Lung (tissue), 12 donors: Measurements from ENCODE around the gene CMTM7. TPM values are rescaled to one million over a fixed set of nuclear protein-coding genes. Genes with fewer than 3 reads are reported as not detected.
A peak's percentile ranks its signal among the peaks of the same experiment; 100 is the strongest.

Experiments
- ATAC-seq: fragments of 200-7000 bp; cut with Tn5 transposase; one replicate; pipeline ENCODE4 v1.9.1; 2020; ENCODE audit warnings: moderate number of reproducible peaks; ENCODE audit not compliant: insufficient read depth, low FRiP score
- DNase-seq, 3 donors: peaks; one replicate each; pipeline ENCODE4 v3.0.0-alpha.2; 2013 to 2017
- H3K27ac ChIP-seq, 2 donors: one replicate each; pipeline ENCODE4 v1.5.1; 2013; ENCODE audit warnings: mild to moderate bottlenecking in 2 of 2, moderate library complexity in 2 of 2, control low read depth in 1 of 2, inconsistent platforms in 1 of 2, low read depth in 1 of 2, low read length in 1 of 2
- H3K27me3 ChIP-seq, 3 donors: one replicate each; pipeline ENCODE4 v1.5.1; 2013; ENCODE audit warnings: low read length in 2 of 3; ENCODE audit not compliant: control insufficient read depth in 3 of 3, insufficient read depth in 3 of 3
- H3K36me3 ChIP-seq, 4 donors: one replicate each; pipeline ENCODE4 v1.5.1; 2013; ENCODE audit warnings: low read length in 4 of 4, mild to moderate bottlenecking in 1 of 4, moderate library complexity in 1 of 4; ENCODE audit not compliant: control insufficient read depth in 4 of 4, insufficient read depth in 4 of 4
- H3K4me1 ChIP-seq, 5 donors: one replicate each; pipeline ENCODE4 v1.5.1; 2013; ENCODE audit warnings: low read length in 5 of 5, mild to moderate bottlenecking in 2 of 5, moderate library complexity in 1 of 5; ENCODE audit not compliant: control insufficient read depth in 5 of 5, insufficient read depth in 5 of 5
- H3K4me3 ChIP-seq: one replicate; pipeline ENCODE4 v1.5.1; 2013; ENCODE audit warnings: mild to moderate bottlenecking, control low read depth, moderate library complexity
- H3K9ac ChIP-seq, 2 donors: one replicate each; pipeline ENCODE4 v1.5.1; 2013; ENCODE audit warnings: low read length in 2 of 2, control low read depth in 1 of 2; ENCODE audit not compliant: insufficient read depth in 1 of 2
- H3K9me3 ChIP-seq, 4 donors: one replicate each; pipeline ENCODE4 v1.5.1; 2013; ENCODE audit warnings: low read length in 3 of 4, mild to moderate bottlenecking in 1 of 4, moderate library complexity in 1 of 4; ENCODE audit not compliant: control insufficient read depth in 4 of 4, insufficient read depth in 3 of 4
- CTCF ChIP-seq: IDR thresholded peaks from 2 replicates; pipeline ENCODE4 v1.5.1; 2012; ENCODE audit warnings: mild to moderate bottlenecking; ENCODE audit errors: control extremely low read depth, extremely low read depth
- WGBS, 2 donors: extraction: QIAGEN DNeasy Blood & Tissue Kit; methylation state at CpG; one replicate each; pipeline ENCODE4 v1.1.7; 2013; 5-methylcytosine and 5-hydroxymethylcytosine counted together
- polyA plus RNA-seq, 2 donors: library from polyadenylated mRNA; stranded (reverse); fragments of 200-250 nt; gene quantifications; one replicate each; pipeline ENCODE4 v1.2.1, GENCODE V29; 2013
- total RNA-seq, 2 donors: library from RNA; depleted of rRNA in 1 of 2; stranded (reverse); fragments of >200 nt in 1 of 2; gene quantifications; one replicate each; pipeline ENCODE4 v1.2.1, GENCODE V29; 2014 to 2021
- donor health status: control.
- donor health status: control.
- donor health status: Bipolar disorder and iron deficiency.
- donor health status: healthy.
- donor health status: DM: yes; HTN: yes; CAD: no.

Gene CMTM7
- total and polyA plus RNA-seq, 4 donors: 33.1 to 46.8 (median 43.8) TPM

- Histone ChIP-seq H3K27ac (no peak overlapping the region), H3K9me3 (no peaks in the 10 kb centered on the region), H3K4me3 (no peak overlapping the region), H3K4me1 (peaks cover 0 to 2% (median 0%) of the 10 kb centered on the region in 5 donors), H3K9ac (no peak overlapping the region), H3K27me3 (no peaks in the 10 kb centered on the region), H3K36me3 (peaks cover 0 to 5% (median 0%) of the 10 kb centered on the region in 4 donors)
- WGBS, 2 donors: 86 to 93% methylated on average over 5 of the region's 5 CpGs
- ATAC-seq (no peak), DNase-seq (no peak)
- TF ChIP-seq CTCF: no peak
Measured at GRCh38 chr3:32373844-32374243, 17.8 kb upstream of the CMTM7 start.

DNA sequence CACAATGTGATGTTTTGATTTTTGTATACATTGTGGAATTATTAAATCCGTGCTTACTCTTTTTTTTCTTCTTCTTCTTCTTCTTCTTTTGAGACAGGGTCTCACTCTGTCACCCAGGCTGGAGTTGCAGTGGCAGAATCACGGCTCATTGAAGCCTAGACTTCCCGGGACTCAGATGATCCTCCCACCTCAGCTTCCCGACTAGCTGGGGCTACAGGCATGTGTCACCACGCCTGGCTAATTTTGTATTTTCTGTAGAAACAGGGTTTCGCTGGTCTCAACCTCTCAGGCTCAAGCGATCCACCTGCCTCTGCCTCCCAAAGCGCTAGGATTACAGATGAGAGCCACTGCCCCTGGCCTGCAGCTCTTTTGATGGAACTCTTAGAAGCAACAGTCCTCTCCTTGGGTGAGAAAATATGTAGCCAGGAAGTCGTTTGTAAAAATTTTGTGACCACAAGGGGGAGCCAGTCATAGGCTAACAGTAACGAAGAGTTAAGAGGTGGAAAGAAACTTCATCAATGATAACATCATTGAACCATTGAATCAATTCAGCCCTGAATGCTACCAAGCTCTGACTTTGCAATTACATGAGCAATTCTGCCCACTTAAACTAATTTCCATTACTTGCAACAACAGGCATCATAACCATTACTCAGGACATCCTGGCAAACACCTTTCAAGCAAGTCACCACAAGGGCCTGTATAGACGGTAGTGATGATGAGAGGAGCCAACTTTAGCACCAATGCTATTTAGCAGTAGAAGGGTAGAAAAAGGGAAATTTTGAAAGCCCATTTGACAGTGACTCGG lies 16.7 kb upstream of the CMTM7 start:
- DNase-seq (peak; percentile 52 to 87 (median 82)), ATAC-seq (peak; percentile 62)
- no peak overlapping the region for H3K4me3 ChIP-seq
- TF ChIP-seq CTCF: peak; percentile 53
- H3K9me3 ChIP-seq: no peaks in the 10 kb centered on the region
- H3K36me3 ChIP-seq: peaks cover 0 to 4% (median 0%) of the 10 kb centered on the region in 4 donors
- no peak overlapping the region for H3K9ac ChIP-seq
- WGBS, 2 donors: 66 to 67% methylated on average over 12 of the region's 12 CpGs
- no peaks in the 10 kb centered on the region for H3K27me3 ChIP-seq
- H3K4me1 ChIP-seq: peaks cover 0 to 2% (median 0%) of the 10 kb centered on the region in 5 donors
- no peak overlapping the region for H3K27ac ChIP-seq

- Histone ChIP-seq H3K4me1 (peaks cover 0 to 2% (median 0%) of the 10 kb centered on the region in 5 donors), H3K9ac (no peak overlapping the region), H3K27ac (no peak overlapping the region), H3K4me3 (no peak overlapping the region), H3K27me3 (no peaks in the 10 kb centered on the region), H3K36me3 (peaks cover 0 to 4% (median 0%) of the 10 kb centered on the region in 4 donors), H3K9me3 (no peaks in the 10 kb centered on the region)
- DNase-seq (no peak), ATAC-seq (no peak)
- TF ChIP-seq CTCF: no peak
- 90 to 91% methylated on average over 5 of the region's 5 CpGs for WGBS, 2 donors
Measured at GRCh38 chr3:32375596-32375930, 16.1 kb upstream of the CMTM7 start.
